Neuronal stem cell (in vitro differentiated cells): ENCODE measurements around the gene TOMM70.

Experiments used
- DNase-seq: peaks from one replicate; pipeline ENCODE4 v3.0.0-alpha.2; 2013; ENCODE audit warnings: low spot score
- H2AFZ ChIP-seq: one replicate; pipeline ENCODE4 v1.6.1; 2013; ENCODE audit warnings: mild to moderate bottlenecking, low read length, inconsistent platforms
- H2AK5ac ChIP-seq: 2 replicates; pipeline ENCODE4 v1.6.1; 2013; ENCODE audit warnings: low read depth, mild to moderate bottlenecking, inconsistent platforms, low read length, moderate library complexity, mixed read lengths
- H2BK120ac ChIP-seq: 2 replicates; pipeline ENCODE4 v1.6.1; 2013; ENCODE audit warnings: low read depth, mild to moderate bottlenecking, inconsistent platforms, low read length, moderate library complexity, mixed read lengths
- H2BK12ac ChIP-seq: one replicate; pipeline ENCODE4 v1.6.1; 2013; ENCODE audit warnings: low read length, inconsistent platforms
- H2BK15ac ChIP-seq: 2 replicates; pipeline ENCODE4 v1.6.1; 2013; ENCODE audit warnings: mild to moderate bottlenecking, low read length, inconsistent platforms, mixed read lengths
- H2BK5ac ChIP-seq: one replicate; pipeline ENCODE4 v1.6.1; 2013; ENCODE audit warnings: inconsistent platforms, mild to moderate bottlenecking, low read length, moderate library complexity
- H3K14ac ChIP-seq: one replicate; pipeline ENCODE4 v1.6.1; 2013; ENCODE audit warnings: low read length, inconsistent platforms
- H3K18ac ChIP-seq: 2 replicates; pipeline ENCODE4 v1.6.1; 2013; ENCODE audit warnings: low read length, inconsistent platforms
- H3K23ac ChIP-seq: 2 replicates; pipeline ENCODE4 v1.6.1; 2013; ENCODE audit warnings: low read depth, mild to moderate bottlenecking, mixed read lengths, low read length, inconsistent platforms; ENCODE audit not compliant: poor library complexity
- H3K27ac ChIP-seq: replicated peaks from 3 replicates; pipeline ENCODE4 v1.5.1; 2013; ENCODE audit warnings: low read length, inconsistent platforms
- H3K27me3 ChIP-seq, 3 experiments: 2 replicates each; pipeline ENCODE4 v1.6.1; 2013; ENCODE audit warnings: low read length in 3 of 3, mild to moderate bottlenecking in 2 of 3, inconsistent platforms in 1 of 3, low read depth in 1 of 3, mixed read lengths in 1 of 3, moderate library complexity in 1 of 3; ENCODE audit not compliant: control insufficient read depth in 3 of 3, insufficient read depth in 3 of 3
- H3K36me3 ChIP-seq, 2 donors: replicated peaks in 1 of 2; 2 replicates each; pipeline ENCODE4 v1.6.1; 2013; ENCODE audit warnings: low read length in 2 of 2; ENCODE audit not compliant: control insufficient read depth in 2 of 2, insufficient read depth in 2 of 2
- H3K4ac ChIP-seq: 2 replicates; pipeline ENCODE4 v1.6.1; 2013; ENCODE audit warnings: inconsistent platforms, mild to moderate bottlenecking, low read length, moderate library complexity
- H3K4me1 ChIP-seq, 2 donors: 1 replicate in 1 of 2; 2 replicates in 1 of 2; pipeline ENCODE4 v1.6.1; 2013; ENCODE audit warnings: low read length in 2 of 2, low read depth in 1 of 2; ENCODE audit not compliant: control insufficient read depth in 2 of 2, insufficient read depth in 1 of 2
- H3K4me2 ChIP-seq: one replicate; pipeline ENCODE4 v1.6.1; 2013; ENCODE audit warnings: mild to moderate bottlenecking, low read length, inconsistent platforms; ENCODE audit not compliant: insufficient read depth, poor library complexity, severe bottlenecking
- H3K4me3 ChIP-seq, 2 donors: 2 replicates each; pipeline ENCODE4 v1.5.1; 2013; ENCODE audit warnings: low read length in 2 of 2, mild to moderate bottlenecking in 2 of 2, inconsistent platforms in 1 of 2, moderate library complexity in 1 of 2
- H3K79me1 ChIP-seq: one replicate; pipeline ENCODE4 v1.6.1; 2013; ENCODE audit warnings: low read depth, mild to moderate bottlenecking, inconsistent platforms, low read length, moderate library complexity
- H3K9ac ChIP-seq: one replicate; pipeline ENCODE4 v1.6.1; 2013; ENCODE audit warnings: mild to moderate bottlenecking, low read depth, low read length, inconsistent platforms; ENCODE audit not compliant: poor library complexity
- H3K9me3 ChIP-seq, 2 donors: replicated peaks in 1 of 2; 2 replicates each; pipeline versions ENCODE3 to v1.6.1; 2013; ENCODE audit warnings: low read length in 2 of 2, mild to moderate bottlenecking in 2 of 2, inconsistent platforms in 1 of 2, low read depth in 1 of 2, mixed read lengths in 1 of 2, moderate library complexity in 1 of 2; ENCODE audit not compliant: control insufficient read depth in 2 of 2, insufficient read depth in 1 of 2
- H4K8ac ChIP-seq: one replicate; pipeline ENCODE4 v1.6.1; 2013; ENCODE audit warnings: low read depth, mild to moderate bottlenecking, inconsistent platforms, low read length, moderate library complexity
- H4K91ac ChIP-seq: one replicate; pipeline ENCODE4 v1.6.1; 2013; ENCODE audit warnings: low read length, low read depth, mild to moderate bottlenecking, inconsistent platforms; ENCODE audit not compliant: poor library complexity
- WGBS, 2 donors: extraction: QIAGEN DNeasy Blood & Tissue Kit; methylation state at CpG; one replicate each; pipeline ENCODE4 v1.1.7; 2013; ENCODE audit warnings: missing lambda C conversion rate in 2 of 2, mixed read lengths in 1 of 2; ENCODE audit not compliant: insufficient read length in 2 of 2, insufficient replicate concordance in 1 of 2; ENCODE audit errors: extremely low coverage in 2 of 2; 5-methylcytosine and 5-hydroxymethylcytosine counted together

The TOMM70 gene

DNA sequence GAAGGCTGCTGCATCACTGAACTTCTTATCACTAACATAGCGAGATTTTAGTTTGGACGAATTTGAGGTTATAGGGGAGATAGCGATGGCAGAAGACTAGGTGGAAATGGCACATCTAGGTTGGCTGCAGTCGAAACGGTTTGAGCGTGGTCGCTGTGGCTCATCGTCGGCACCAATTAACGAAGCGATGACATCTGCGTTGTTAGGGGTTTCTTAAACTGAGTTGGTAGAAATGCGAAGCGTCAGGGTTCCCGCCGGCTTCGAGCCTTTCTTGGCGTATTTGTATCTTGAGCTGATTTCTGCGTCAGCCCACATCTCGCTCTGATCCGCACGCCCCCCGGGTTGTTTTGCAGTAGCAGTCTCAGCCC, 769 bp upstream of the TOMM70 start:
- Histone ChIP-seq H2AFZ (peak overlapping the region; percentile 96), H3K4ac (no peak overlapping the region), H3K79me1 (peaks cover 4% of the 10 kb centered on the region), H3K27ac (peak overlapping the region; percentile 91), H3K14ac (no peak overlapping the region), H2BK12ac (no peak overlapping the region), H3K23ac (no peak overlapping the region), H3K4me2 (peak overlapping the region; percentile 62), H3K4me1 (peaks cover 5 to 10% of the 10 kb centered on the region in 2 donors), H2BK5ac (no peak overlapping the region), H3K4me3 (peak overlapping the region; percentile 83 to 99), H2AK5ac (no peak overlapping the region), H3K9me3 (peaks cover 0 to 5% of the 10 kb centered on the region in 2 donors), H4K91ac (no peak overlapping the region), H2BK15ac (no peak overlapping the region), H3K9ac (no peak overlapping the region), H3K36me3 (peaks cover 0 to 9% of the 10 kb centered on the region in 2 donors), H2BK120ac (no peak overlapping the region), H3K18ac (peak overlapping the region; percentile 33), H3K27me3 (no peaks in the 10 kb centered on the region), H4K8ac (no peak overlapping the region)
- no CpG with 5 or more reads among the region's 23 CpGs for WGBS, 2 donors
- DNase-seq: no peak

DNA sequence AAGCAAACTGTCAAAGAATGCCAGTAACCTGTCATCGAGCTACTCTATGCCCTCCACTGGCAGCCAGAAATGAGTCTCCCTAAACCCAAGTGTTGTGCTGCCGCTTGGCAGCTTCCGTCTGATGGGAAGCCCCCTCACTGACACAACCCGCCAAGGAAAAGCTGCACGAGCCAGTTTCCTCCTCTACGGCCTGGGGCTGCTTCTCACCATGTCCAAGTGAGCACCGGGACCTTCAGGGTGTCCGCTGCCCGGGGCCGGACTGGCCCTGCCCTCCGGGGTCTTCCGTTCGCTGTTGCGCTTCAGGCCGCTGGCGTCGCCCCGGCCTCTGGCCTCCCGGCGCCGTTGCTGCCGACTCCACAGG, 490 bp downstream of the TOMM70 start:
- peak overlapping the region; percentile 91 for H3K18ac ChIP-seq
- H2AK5ac ChIP-seq: peak overlapping the region; percentile 93
- peak overlapping the region; percentile 83 to 99 for H3K4me3 ChIP-seq
- peak overlapping the region; percentile 73 for H3K27ac ChIP-seq
- H3K79me1 ChIP-seq: peaks cover 4% of the 10 kb centered on the region
- no peak overlapping the region for H2BK12ac ChIP-seq
- H3K4me1 ChIP-seq: peaks cover 5 to 10% of the 10 kb centered on the region in 2 donors
- no peak overlapping the region for H2BK5ac ChIP-seq
- peak overlapping the region; percentile 96 for H2AFZ ChIP-seq
- peak overlapping the region; percentile 30 for H2BK120ac ChIP-seq
- no peak overlapping the region for H4K91ac ChIP-seq
- peak overlapping the region; percentile 51 for H3K23ac ChIP-seq
- no peaks in the 10 kb centered on the region for H3K27me3 ChIP-seq
- no CpG with 5 or more reads among the region's 22 CpGs for WGBS, 2 donors
- H3K14ac ChIP-seq: peak overlapping the region; percentile 97
- H3K9ac ChIP-seq: peak overlapping the region; percentile 85
- H4K8ac ChIP-seq: peak overlapping the region; percentile 68
- DNase-seq: peak; percentile 20
- H3K36me3 ChIP-seq: peaks cover 0 to 9% of the 10 kb centered on the region in 2 donors
- H3K9me3 ChIP-seq: peaks cover 0 to 4% of the 10 kb centered on the region in 2 donors
- no peak overlapping the region for H3K4ac ChIP-seq
- peak overlapping the region; percentile 89 for H3K4me2 ChIP-seq
- no peak overlapping the region for H2BK15ac ChIP-seq

DNA sequence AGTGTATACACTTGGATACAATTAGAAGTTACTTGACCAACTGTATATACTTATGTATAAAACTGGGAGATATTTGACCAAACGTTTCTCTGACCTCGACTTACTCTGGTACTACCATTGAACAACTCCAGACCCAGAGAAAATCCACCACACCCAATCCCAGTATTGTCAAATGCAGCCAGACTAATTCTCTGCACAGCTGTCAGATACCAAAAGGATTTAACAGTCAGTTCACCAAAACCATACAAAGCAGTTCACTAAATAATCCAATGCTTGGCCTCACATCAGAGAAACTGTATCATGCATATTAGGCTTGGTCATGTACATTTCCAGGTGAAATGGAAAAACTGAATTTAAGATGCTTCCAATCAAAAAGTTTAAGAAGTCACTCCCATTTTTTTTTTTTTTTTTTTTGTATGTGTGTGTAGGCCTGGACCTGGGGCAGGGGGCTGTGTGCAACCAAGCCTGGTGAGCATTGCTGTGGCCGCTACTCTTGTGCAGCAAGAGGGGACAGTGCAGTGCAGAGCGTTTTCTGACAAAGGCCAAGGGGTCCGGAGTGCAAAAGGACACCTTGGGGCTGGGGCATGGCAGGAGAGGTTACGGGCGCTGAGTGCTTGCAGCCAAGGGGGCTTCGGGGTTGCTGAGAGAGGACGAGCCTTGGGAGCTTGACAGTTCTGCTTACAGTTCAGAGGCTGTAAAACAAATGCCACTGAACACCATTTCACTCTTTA, 1.4 kb downstream of the TOMM70 start:
- no peak overlapping the region for H2BK5ac ChIP-seq
- no peak overlapping the region for H4K91ac ChIP-seq
- H3K27ac ChIP-seq: no peak overlapping the region
- no peaks in the 10 kb centered on the region for H3K9me3 ChIP-seq
- H3K27me3 ChIP-seq: no peaks in the 10 kb centered on the region
- H3K36me3 ChIP-seq: peaks cover 0 to 4% of the 10 kb centered on the region in 2 donors
- H2BK15ac ChIP-seq: no peak overlapping the region
- no peak for DNase-seq
- no peak overlapping the region for H2AK5ac ChIP-seq
- no peak overlapping the region for H2BK12ac ChIP-seq
- no peak overlapping the region for H3K23ac ChIP-seq
- H3K9ac ChIP-seq: no peak overlapping the region
- H3K14ac ChIP-seq: no peak overlapping the region
- H3K4me3 ChIP-seq: peak overlapping the region; percentile 54 to 83
- H2AFZ ChIP-seq: no peak overlapping the region
- H3K4me1 ChIP-seq: peaks cover 5 to 10% of the 10 kb centered on the region in 2 donors
- H3K18ac ChIP-seq: no peak overlapping the region
- no peak overlapping the region for H3K4ac ChIP-seq
- no CpG with 5 or more reads among the region's 9 CpGs for WGBS, 2 donors
- peaks cover 4% of the 10 kb centered on the region for H3K79me1 ChIP-seq
- H2BK120ac ChIP-seq: no peak overlapping the region
- H3K4me2 ChIP-seq: peak overlapping the region; percentile 89
- no peak overlapping the region for H4K8ac ChIP-seq

DNA sequence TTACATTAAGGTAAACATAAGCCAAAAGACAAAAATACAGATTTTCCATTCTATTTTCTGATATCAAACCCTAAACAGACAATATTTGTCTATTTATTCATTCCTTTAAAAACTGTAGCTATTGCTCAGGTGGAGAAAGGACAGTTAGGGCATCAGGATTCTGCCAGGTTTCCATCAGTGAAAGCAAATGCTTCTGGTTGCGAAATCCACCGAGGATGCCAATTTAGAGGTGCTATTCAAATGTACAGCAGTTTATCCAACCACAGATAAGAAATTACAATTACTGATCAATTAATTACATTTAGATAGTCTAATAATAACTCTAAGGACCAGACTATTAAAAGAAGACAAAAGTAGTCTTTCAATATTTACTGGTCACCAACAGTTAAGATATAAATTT, 3.9 kb downstream of the TOMM70 start:
- DNase-seq: no peak
- no peak overlapping the region for H3K14ac ChIP-seq
- no CpG with 5 or more reads among the region's 2 CpGs for WGBS, 2 donors
- H2BK5ac ChIP-seq: no peak overlapping the region
- no peak overlapping the region for H3K4me3 ChIP-seq
- peaks cover 4% of the 10 kb centered on the region for H3K79me1 ChIP-seq
- H3K4ac ChIP-seq: no peak overlapping the region
- H3K36me3 ChIP-seq: peaks cover 0 to 4% of the 10 kb centered on the region in 2 donors
- H3K4me2 ChIP-seq: no peak overlapping the region
- no peak overlapping the region for H2BK15ac ChIP-seq
- H4K91ac ChIP-seq: no peak overlapping the region
- H3K27me3 ChIP-seq: no peaks in the 10 kb centered on the region
- no peak overlapping the region for H3K27ac ChIP-seq
- no peak overlapping the region for H2BK120ac ChIP-seq
- H4K8ac ChIP-seq: no peak overlapping the region
- H3K9ac ChIP-seq: no peak overlapping the region
- H3K18ac ChIP-seq: no peak overlapping the region
- H2AFZ ChIP-seq: no peak overlapping the region
- no peak overlapping the region for H2BK12ac ChIP-seq
- H3K4me1 ChIP-seq: peaks cover 5 to 8% of the 10 kb centered on the region in 2 donors
- H2AK5ac ChIP-seq: no peak overlapping the region
- H3K9me3 ChIP-seq: no peaks in the 10 kb centered on the region
- H3K23ac ChIP-seq: no peak overlapping the region
